Stimulated activated CD8-positive, alpha-beta memory T cell treated with anti-CD3 and anti-CD28 coated beads, Interleukin-4, amount 100 ng/mL, for 48 hours (primary cell): ENCODE data around the gene REPS2.
"Not testable (repeated sequence)": the region's sequence is repeated elsewhere in the genome, so short reads cannot be mapped to it uniquely, and the experiment has no call there.

ENCODE experiments used
- DNase-seq: peaks from one replicate; pipeline ENCODE4 v3.0.0-alpha.2; 2020

Gene REPS2

GRCh38 chrX:16966752-16967448, 20.4 kb downstream of the REPS2 start:
- DNase-seq = no peak

DNA sequence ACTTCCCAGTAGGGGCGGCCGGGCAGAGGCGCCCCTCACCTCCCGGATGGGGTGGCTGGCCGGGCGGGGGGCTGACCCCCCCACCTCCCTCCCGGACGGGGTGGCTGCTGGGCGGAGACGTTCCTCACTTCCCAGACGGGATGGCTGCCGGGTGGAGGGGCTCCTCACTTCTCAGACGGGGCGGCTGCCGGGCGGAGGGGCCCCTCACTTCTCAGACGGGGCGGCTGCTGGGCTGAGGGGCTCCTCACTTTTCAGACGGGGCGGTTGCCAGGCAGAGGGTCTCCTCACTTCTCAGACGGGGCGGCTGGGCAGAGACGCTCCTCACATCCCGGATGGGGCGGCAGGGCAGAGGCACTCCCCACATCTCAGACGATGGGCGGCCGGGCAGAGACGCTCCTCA, 22.3 kb downstream of the REPS2 start:
- DNase-seq = not testable (repeated sequence)

DNA sequence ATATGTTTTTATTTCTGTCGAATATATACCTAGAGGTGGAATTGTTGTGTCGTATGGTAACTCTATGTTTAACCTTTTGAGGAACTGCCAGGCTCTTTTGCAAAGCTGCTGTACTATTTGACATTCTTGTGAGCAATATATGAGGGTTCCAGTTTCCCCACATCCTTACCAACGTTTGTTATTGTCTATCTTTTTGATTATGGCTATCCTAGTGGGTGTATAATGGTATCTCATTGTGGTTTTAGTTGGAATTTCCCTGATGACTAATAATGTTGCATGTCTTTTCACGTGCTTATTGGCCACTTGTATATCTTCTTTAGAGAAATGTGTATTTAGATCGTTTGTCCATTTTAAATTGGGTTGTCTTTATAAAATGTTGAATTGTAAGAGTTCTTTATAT, 24.5 kb downstream of the REPS2 start:
- no peak for DNase-seq

GRCh38 chrX:16971694-16972093, 25.2 kb downstream of the REPS2 start:
- DNase-seq = no peak

DNA sequence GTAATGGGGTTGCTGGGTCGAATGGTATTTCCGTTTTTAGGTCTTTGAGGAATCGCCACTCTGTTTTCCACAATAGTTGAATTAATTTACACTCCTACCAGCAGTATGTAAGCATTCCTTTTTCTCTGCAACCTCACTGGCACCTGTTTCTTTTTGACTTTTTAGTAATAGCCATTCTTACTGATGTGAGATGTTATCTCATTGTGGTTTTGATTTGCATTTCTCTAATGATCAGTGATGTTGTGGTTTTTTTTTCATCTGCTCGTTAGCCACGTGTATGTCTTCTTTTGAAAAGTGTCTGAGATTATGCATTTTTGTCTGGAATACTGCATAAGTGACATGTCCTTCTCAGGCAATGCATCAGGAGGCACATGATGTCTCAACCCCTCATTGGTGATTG, 28.8 kb downstream of the REPS2 start:
- no peak for DNase-seq

DNA sequence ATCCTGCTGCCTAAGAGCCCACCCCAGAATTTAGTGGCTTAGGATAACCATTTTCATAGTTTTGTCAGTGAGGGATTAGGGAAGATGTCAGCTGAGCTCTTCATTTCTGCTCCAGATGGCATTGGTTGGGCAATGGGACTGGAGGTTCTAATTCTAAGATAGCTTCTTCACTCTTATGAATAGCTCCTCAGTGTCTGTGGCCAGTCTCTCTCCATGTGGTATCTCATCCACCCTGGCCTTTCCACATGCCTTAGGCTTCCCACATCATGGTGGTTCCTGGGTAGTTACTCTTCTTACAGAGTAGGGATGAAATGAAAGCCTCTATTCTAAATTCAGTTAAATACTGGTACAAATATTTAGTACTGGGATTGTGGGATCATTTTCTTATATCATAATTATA, 31.3 kb downstream of the REPS2 start:
- no peak for DNase-seq

DNA sequence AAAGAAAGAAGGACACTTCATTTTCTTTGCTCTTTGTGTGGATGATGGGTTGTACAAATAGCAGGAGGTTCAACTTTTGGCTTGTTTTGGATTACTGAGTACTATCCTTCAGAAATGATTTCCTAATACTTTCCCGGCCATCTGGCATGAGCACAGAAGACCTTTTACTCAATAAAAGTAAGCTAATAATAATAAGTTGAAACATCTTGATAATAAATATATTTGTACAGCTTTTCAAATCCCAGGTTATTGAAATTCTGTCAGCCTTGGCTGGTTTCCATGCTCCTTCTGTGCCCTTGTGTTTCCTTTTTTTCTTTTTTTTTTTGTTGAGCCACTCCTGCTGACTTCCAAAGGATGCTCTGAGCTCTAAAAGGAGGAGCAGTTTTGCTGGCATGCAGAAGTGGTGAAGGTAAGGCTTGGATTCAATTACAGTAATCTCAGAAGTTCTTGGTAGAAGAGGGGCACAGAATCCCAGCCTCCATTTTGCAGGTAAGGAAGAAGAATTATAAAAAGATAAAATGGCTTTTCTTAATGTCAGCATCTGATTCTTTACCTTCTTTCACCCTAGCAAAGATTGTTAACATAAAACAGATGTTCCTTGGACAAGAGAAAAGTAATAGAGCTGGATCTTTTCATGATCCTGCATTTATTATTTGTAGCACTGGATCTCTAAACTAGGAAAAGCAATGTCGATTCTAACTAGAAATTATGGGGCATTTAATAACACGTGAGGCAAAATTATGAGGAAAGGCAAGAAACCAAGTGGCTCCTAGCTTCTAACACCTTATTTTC, 31.9 kb downstream of the REPS2 start:
- DNase-seq = no peak

DNA sequence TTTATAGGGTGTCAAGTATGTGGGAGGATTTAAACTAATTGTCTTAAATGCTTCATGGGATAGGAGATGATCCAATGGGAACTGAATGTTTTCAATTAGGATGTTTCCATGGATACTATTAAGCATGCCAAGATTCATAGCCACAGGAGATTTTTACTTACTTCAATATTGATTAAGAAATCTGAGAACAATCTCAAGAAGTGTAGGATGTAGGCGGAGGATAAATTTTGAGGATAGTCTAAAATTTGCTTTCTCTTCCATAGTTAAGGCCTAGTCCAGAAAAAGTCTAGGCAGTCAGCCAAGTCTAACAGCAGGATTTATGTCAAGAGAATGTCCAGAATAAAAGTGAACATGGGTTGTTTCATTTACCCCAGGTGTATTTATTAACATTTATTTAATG, 32.8 kb downstream of the REPS2 start:
- no peak for DNase-seq

- DNase-seq = no peak
Measured at GRCh38 chrX:16981209-16981608, 34.8 kb downstream of the REPS2 start.

- no peak for DNase-seq
Measured at GRCh38 chrX:16981980-16982379, 35.5 kb downstream of the REPS2 start.

DNA sequence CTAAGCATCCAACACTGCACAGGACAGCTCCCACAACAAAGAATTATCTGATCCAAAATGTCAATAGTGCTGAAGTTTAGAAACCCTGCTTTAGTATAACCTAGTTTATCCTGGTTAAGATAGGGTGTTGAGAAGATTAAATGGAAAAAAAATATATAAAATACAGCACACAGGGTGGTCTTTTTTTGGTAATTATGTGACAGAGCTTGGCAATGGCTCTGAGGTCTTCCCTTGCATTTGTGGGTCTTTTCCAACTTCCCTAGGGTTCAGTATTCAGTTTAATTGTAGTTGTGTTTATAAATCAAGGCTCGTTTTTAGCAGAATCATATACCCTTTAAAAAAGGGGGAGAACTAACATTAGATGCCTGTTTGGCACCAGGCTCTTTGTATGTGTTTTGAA, 36.6 kb downstream of the REPS2 start:
- no peak for DNase-seq

- DNase-seq = no peak
Measured at GRCh38 chrX:16985286-16985685, 38.8 kb downstream of the REPS2 start.

- DNase-seq = no peak
Measured at GRCh38 chrX:16986169-16986568, 39.7 kb downstream of the REPS2 start.

DNA sequence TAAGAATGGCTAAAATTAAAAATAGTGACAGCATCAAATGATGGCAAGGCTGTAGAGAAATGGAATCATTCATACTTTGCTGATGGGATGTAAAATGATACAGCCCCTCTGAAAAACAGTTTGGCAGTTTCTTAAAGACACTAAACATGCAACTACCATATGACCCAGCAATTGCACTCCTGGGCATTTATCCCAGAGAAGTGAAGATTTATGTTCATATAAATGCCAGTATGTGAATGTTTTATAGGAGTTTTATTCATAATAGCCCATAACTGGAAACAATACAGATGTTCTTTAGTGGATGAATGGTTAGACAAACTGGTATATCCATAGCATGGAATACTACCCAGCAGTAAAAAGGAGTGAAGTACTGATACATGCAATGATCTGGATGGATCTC, 43.3 kb downstream of the REPS2 start:
- DNase-seq = no peak

DNA sequence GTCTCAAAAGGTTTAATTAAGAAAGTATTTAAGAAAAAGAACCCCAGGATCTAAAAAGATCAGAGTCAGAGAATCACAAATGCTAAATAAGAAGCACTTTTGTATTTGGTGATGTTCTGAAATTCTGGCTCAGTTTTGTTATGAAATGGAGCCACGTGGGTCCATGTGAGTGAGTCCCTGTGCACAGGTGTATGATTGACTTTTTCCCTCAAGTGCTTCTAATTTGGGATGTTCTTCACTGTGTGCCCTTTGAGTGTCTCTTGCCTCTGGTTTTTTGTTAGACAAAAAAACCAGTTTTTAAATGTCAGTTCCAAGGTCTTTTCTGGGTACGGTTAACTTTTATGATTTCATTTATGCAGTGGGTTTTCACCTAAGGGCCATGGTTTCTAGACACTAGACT, 44.4 kb downstream of the REPS2 start:
- DNase-seq = no peak

GRCh38 chrX:16992445-16992844, 46.0 kb downstream of the REPS2 start:
- no peak for DNase-seq

- DNase-seq = no peak
Measured at GRCh38 chrX:16992951-16993350, 46.5 kb downstream of the REPS2 start.

DNA sequence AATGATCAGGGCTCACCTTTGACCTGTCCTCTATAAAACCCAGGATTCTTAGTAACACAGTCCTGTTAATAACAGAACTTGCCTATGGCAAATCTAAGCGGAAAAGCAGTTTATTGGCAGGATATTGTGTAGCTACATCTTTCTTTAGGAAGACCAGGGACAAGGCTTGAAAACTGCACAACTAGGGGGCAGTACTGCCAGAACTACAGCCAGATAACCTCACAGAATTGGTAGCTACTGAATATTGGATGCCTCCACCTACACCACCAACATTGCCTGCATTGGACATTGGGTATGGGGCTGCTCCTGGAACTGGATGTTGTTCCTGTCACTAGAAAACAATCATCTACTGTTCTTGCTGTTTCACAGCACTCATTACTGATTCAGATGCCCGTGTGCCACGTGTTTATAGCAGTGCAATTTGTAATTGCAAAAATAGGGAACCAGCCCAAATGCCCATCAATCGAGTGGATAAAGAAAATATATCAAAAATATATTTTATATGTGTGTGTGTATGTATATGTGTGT, 47.4 kb downstream of the REPS2 start:
- no peak for DNase-seq

- no peak for DNase-seq
Measured at GRCh38 chrX:16994736-16995135, 48.3 kb downstream of the REPS2 start.

GRCh38 chrX:16997313-16997712, 50.9 kb downstream of the REPS2 start:
- DNase-seq = no peak

DNA sequence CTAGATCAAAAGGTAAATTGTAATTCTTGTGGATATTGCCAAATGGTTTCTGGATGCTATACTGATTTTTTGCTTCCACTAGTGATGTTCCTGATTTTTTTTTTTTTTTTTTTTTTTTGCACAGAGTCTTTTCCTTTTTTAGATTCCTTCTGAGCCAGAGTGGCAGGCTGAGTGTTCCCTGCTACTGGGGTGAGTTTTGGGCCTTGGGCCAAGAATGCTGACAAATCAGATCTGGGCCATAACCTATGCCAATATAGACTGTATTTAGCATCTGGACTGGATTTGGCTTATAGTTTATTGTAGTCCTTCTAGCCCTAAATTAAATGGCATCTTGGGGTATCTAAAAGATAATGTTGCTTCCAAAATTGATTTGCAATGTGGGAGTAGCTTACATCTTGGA, 52.8 kb downstream of the REPS2 start:
- DNase-seq = no peak

GRCh38 chrX:17000751-17001150, 54.3 kb downstream of the REPS2 start:
- DNase-seq = no peak

- no peak for DNase-seq
Measured at GRCh38 chrX:17005712-17006368, 59.4 kb downstream of the REPS2 start.
